Activated naive CD4-positive, alpha-beta T cell treated with anti-CD3 and anti-CD28 coated beads, Interleukin-2, amount 10 ng/mL, durations not matched to agents 7 days and 5 days (primary cell): ENCODE results near the gene REEP2.
"Not testable (repeated sequence)": the region's sequence is repeated elsewhere in the genome, so short reads cannot be mapped to it uniquely, and the experiment has no call there.

Source experiments
- CTCF ChIA-PET: fragments of 350-600 bp; sonication (Branson Sonifier 250); formaldehyde crosslinking; loops from one replicate; lab custom pipeline; 2021; ENCODE audit warnings: antibody characterized with exemption; lab: Charles Lee
- DNase-seq: peaks from one replicate; pipeline ENCODE4 v3.0.0-alpha.2; 2020
- H3K27ac Mint-ChIP-seq: one replicate; pipeline ENCODE4 v1.8.0; 2021; ENCODE audit warnings: mild to moderate bottlenecking, moderate library complexity, mixed read lengths
- H3K27me3 Mint-ChIP-seq: one replicate; pipeline ENCODE4 v1.8.0; 2021; ENCODE audit warnings: mild to moderate bottlenecking, mixed read lengths
- H3K36me3 Mint-ChIP-seq: one replicate; pipeline ENCODE4 v1.8.0; 2021; ENCODE audit warnings: mixed read lengths
- H3K4me1 Mint-ChIP-seq: one replicate; pipeline ENCODE4 v1.8.0; 2021; ENCODE audit warnings: mixed read lengths
- H3K4me3 Mint-ChIP-seq: one replicate; pipeline ENCODE4 v1.8.0; 2021; ENCODE audit warnings: mild to moderate bottlenecking, moderate library complexity, mixed read lengths
- H3K9me3 Mint-ChIP-seq: one replicate; pipeline ENCODE4 v1.8.0; 2021; ENCODE audit warnings: mixed read lengths

REEP2 gene

DNA sequence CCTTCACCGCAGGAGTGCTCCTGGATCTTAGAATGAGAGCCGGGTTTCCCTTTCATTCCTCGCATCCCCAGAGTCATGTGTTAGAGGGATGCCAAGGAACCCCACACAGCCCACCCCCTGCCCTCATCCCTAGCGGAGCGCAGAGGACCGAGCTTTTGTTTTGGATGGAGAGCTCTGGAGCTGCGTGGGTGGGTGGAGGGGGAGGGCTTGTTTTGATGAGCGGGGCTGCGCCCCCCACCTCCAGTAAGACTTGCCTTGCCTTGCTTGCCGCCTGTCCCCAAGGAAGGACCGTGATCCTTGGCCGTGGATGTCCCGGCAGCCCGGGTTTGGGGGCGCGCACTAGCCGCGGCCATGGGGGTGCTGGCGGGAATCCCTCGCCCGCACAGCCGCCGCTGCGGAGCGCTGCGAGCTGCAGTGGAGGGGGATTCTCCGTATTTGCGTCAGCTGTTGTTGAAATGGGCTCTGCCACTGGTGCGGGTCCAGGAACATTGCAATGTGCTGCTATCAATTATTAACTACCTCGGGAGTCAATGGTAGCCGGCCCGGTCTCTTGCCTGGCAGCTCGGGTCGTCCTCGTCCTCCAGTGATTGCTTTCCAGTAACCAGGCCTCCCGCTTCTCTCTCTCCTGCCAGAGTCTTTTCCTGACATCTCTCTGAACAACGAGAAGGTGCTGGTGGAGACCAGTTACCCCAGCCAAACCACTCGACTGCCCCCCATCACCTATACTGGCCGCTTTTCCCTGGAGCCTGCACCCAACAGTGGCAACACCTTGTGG, 27.5 kb downstream of the REEP2 start:
- Mint-ChIP-seq H3K36me3 (peaks cover 3% of the 10 kb centered on the region), H3K27ac (peak overlapping the region; percentile 78), H3K27me3 (peaks cover 48% of the 10 kb centered on the region), H3K9me3 (no peaks in the 10 kb centered on the region), H3K4me1 (peaks cover 12% of the 10 kb centered on the region), H3K4me3 (peak overlapping the region; percentile 74)
- CTCF ChIA-PET, result interaction anchor here (1.5 to 5.6 kb wide), 4 partner anchors 16 to 287 kb away, joined by 3 to 38 read pairs (median 25); no protein-coding TSS in a partner anchor
- no peak for DNase-seq

DNA sequence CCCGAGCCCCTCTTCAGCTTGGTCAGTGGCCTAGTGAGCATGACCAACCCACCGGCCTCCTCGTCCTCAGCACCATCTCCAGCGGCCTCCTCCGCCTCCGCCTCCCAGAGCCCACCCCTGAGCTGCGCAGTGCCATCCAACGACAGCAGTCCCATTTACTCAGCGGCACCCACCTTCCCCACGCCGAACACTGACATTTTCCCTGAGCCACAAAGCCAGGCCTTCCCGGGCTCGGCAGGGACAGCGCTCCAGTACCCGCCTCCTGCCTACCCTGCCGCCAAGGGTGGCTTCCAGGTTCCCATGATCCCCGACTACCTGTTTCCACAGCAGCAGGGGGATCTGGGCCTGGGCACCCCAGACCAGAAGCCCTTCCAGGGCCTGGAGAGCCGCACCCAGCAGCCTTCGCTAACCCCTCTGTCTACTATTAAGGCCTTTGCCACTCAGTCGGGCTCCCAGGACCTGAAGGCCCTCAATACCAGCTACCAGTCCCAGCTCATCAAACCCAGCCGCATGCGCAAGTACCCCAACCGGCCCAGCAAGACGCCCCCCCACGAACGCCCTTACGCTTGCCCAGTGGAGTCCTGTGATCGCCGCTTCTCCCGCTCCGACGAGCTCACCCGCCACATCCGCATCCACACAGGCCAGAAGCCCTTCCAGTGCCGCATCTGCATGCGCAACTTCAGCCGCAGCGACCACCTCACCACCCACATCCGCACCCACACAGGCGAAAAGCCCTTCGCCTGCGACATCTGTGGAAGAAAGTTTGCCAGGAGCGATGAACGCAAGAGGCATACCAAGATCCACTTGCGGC, 28.2 kb downstream of the REEP2 start:
- CTCF ChIA-PET, result interaction anchor here (2.9 to 5.6 kb wide), 2 partner anchors 17 to 32 kb away, joined by 15 to 35 read pairs; no protein-coding TSS in a partner anchor
- DNase-seq, result no peak
- peaks cover 3% of the 10 kb centered on the region for H3K36me3 Mint-ChIP-seq
- H3K9me3 Mint-ChIP-seq, result no peaks in the 10 kb centered on the region
- peaks cover 48% of the 10 kb centered on the region for H3K27me3 Mint-ChIP-seq
- peak overlapping the region; percentile 74 for H3K4me3 Mint-ChIP-seq
- H3K27ac Mint-ChIP-seq, result no peak overlapping the region
- H3K4me1 Mint-ChIP-seq, result peaks cover 12% of the 10 kb centered on the region

DNA sequence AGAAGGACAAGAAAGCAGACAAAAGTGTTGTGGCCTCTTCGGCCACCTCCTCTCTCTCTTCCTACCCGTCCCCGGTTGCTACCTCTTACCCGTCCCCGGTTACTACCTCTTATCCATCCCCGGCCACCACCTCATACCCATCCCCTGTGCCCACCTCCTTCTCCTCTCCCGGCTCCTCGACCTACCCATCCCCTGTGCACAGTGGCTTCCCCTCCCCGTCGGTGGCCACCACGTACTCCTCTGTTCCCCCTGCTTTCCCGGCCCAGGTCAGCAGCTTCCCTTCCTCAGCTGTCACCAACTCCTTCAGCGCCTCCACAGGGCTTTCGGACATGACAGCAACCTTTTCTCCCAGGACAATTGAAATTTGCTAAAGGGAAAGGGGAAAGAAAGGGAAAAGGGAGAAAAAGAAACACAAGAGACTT, 28.9 kb downstream of the REEP2 start:
- DNase-seq, result no peak
- H3K4me3 Mint-ChIP-seq, result peak overlapping the region; percentile 74
- H3K27me3 Mint-ChIP-seq, result peaks cover 54% of the 10 kb centered on the region
- no peak overlapping the region for H3K27ac Mint-ChIP-seq
- H3K4me1 Mint-ChIP-seq, result peaks cover 12% of the 10 kb centered on the region
- H3K9me3 Mint-ChIP-seq, result no peaks in the 10 kb centered on the region
- CTCF ChIA-PET, result interaction anchor here (5.6 kb wide), 1 partner anchor 18 kb away, joined by 35 read pairs; no protein-coding TSS in a partner anchor
- H3K36me3 Mint-ChIP-seq, result peaks cover 3% of the 10 kb centered on the region

DNA sequence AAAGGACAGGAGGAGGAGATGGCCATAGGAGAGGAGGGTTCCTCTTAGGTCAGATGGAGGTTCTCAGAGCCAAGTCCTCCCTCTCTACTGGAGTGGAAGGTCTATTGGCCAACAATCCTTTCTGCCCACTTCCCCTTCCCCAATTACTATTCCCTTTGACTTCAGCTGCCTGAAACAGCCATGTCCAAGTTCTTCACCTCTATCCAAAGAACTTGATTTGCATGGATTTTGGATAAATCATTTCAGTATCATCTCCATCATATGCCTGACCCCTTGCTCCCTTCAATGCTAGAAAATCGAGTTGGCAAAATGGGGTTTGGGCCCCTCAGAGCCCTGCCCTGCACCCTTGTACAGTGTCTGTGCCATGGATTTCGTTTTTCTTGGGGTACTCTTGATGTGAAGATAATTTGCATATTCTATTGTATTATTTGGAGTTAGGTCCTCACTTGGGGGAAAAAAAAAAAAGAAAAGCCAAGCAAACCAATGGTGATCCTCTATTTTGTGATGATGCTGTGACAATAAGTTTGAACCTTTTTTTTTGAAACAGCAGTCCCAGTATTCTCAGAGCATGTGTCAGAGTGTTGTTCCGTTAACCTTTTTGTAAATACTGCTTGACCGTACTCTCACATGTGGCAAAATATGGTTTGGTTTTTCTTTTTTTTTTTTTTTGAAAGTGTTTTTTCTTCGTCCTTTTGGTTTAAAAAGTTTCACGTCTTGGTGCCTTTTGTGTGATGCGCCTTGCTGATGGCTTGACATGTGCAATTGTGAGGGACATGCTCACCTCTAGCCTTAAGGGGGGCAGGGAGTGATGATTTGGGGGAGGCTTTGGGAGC, 29.5 kb downstream of the REEP2 start:
- CTCF ChIA-PET, result interaction anchor here (1.0 kb wide), 1 partner anchor 111 kb away, joined by 3 read pairs; no protein-coding TSS in a partner anchor
- peaks cover 12% of the 10 kb centered on the region for H3K4me1 Mint-ChIP-seq
- no peaks in the 10 kb centered on the region for H3K9me3 Mint-ChIP-seq
- peaks cover 3% of the 10 kb centered on the region for H3K36me3 Mint-ChIP-seq
- H3K27me3 Mint-ChIP-seq, result peaks cover 59% of the 10 kb centered on the region
- no peak overlapping the region for H3K27ac Mint-ChIP-seq
- peak overlapping the region; percentile 9 for H3K4me3 Mint-ChIP-seq
- DNase-seq, result no peak

DNA sequence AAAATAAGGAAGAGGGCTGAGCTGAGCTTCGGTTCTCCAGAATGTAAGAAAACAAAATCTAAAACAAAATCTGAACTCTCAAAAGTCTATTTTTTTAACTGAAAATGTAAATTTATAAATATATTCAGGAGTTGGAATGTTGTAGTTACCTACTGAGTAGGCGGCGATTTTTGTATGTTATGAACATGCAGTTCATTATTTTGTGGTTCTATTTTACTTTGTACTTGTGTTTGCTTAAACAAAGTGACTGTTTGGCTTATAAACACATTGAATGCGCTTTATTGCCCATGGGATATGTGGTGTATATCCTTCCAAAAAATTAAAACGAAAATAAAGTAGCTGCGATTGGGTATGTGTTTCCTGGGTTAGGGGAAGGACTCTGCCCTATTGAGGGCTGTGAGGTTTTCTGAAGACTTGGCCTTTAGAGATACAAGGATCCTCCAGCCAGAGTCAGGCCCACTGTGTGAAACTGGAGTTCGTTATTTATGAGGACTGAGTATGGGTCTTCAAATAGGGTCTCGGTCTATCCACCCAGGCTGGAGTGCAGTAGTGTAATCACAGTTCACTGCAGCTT, 30.2 kb downstream of the REEP2 start:
- DNase-seq, result no peak
- Mint-ChIP-seq H3K36me3 (peaks cover 3% of the 10 kb centered on the region), H3K4me3 (no peak overlapping the region), H3K27ac (no peak overlapping the region), H3K4me1 (peaks cover 9% of the 10 kb centered on the region), H3K9me3 (no peaks in the 10 kb centered on the region), H3K27me3 (peaks cover 63% of the 10 kb centered on the region)
- CTCF ChIA-PET, result interaction anchor here (1.0 kb wide), 1 partner anchor 110 kb away, joined by 3 read pairs; no protein-coding TSS in a partner anchor

DNA sequence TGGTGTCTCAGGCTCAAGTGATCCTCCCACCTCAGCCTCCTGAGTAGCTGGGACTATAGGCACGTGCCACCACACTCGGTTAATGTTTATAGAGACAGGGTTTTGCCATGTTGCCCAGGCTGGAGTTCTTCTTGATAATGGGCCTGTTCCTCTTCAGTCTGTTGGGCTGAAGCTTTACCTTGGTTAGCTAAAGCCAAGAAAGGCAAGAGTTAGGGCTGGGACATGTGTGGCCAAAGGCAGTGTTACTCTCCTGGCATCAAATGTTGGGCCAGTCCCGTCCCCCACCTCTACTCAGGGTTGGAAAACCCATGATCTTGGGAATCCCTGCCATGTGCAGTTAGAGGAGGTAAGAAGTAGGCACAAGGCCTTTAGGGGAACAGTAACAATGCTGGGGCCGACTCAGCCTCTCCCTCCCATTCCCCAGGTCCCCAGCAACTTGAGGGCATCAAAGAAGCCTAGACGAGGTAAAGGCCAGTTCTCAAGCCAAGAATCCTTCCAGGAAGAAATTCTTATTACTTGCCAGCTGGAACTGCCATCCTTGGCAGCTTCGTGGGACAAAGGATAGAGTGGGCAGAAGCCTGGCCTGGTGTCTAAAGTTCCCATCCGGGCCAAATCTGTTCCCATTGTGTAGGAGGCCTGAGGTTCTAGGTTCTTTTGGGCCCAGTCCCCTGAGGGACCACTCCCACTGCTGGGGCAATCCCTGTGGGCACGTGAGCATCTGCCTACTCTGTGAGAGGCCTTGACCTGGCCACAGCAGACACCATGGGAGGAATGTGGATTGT, 30.9 kb downstream of the REEP2 start:
- CTCF ChIA-PET, result interaction anchor here (1.0 kb wide), 1 partner anchor 110 kb away, joined by 3 read pairs; no protein-coding TSS in a partner anchor
- DNase-seq, result no peak
- Mint-ChIP-seq H3K9me3 (no peaks in the 10 kb centered on the region), H3K27me3 (peaks cover 66% of the 10 kb centered on the region), H3K4me3 (no peak overlapping the region), H3K27ac (no peak overlapping the region), H3K36me3 (peaks cover 3% of the 10 kb centered on the region), H3K4me1 (peaks cover 9% of the 10 kb centered on the region)

DNA sequence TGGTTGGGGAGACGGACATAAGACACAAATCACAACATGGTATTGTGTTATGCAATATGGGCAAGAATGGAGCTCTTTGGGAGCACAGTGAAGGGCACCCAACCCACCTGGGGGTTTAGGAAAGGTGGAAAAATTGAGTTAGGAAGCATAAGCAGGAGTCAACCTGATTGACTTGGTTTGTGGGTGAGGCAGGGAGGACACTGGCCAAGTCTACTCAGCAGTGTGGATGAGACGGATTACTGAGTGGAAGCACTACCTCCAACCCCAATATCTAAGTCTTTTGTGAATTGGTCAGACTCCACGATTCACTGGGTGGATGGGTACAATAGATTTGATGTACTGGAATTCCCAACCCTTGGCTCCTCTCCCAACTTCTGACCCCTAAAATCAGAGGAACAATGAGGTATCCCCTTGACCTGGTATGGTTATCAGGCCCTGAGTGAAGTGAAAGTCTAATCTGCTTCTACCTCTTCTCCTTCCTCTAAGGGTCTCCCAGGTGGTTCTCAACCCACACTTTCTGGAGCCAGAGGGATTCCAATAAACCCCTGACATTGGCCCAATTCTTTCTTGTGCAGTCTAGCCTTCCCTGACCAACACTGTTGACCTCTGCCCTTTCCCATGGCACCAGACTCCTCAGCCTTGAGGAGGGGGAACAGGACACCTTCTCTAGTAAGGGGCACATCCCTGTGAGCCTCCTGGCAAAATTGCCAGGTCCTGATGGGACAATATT, 31.6 kb downstream of the REEP2 start:
- no peaks in the 10 kb centered on the region for H3K9me3 Mint-ChIP-seq
- H3K4me3 Mint-ChIP-seq, result no peak overlapping the region
- H3K4me1 Mint-ChIP-seq, result peaks cover 9% of the 10 kb centered on the region
- no peak overlapping the region for H3K27ac Mint-ChIP-seq
- CTCF ChIA-PET, result interaction anchor here (0.7 kb wide), 1 partner anchor 16 kb away, joined by 3 read pairs; no protein-coding TSS in a partner anchor
- DNase-seq, result no peak
- peaks cover 68% of the 10 kb centered on the region for H3K27me3 Mint-ChIP-seq
- H3K36me3 Mint-ChIP-seq, result peaks cover 3% of the 10 kb centered on the region

DNA sequence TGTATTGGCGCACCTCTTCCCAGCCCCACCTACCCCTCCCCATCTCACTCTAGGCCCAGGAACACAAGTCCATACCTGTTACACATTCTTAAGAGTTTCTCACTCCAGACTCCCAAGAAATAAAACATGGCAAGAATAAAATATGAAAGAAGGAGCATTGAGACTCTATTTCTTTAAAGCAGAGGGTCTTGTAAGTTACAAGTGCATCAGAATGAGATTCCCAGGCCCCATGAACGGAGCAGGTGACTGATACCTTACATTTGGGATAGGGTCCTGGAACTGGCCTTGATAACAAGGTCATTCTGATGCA, 32.1 kb downstream of the REEP2 start:
- Mint-ChIP-seq H3K27me3 (peaks cover 64% of the 10 kb centered on the region), H3K27ac (no peak overlapping the region), H3K4me3 (no peak overlapping the region), H3K36me3 (peaks cover 3% of the 10 kb centered on the region), H3K9me3 (no peaks in the 10 kb centered on the region), H3K4me1 (peaks cover 9% of the 10 kb centered on the region)
- DNase-seq, result no peak
- CTCF ChIA-PET, result interaction anchor here (0.7 to 1.1 kb wide), 2 partner anchors 17 to 33 kb away, joined by 3 to 5 read pairs; no protein-coding TSS in a partner anchor

DNA sequence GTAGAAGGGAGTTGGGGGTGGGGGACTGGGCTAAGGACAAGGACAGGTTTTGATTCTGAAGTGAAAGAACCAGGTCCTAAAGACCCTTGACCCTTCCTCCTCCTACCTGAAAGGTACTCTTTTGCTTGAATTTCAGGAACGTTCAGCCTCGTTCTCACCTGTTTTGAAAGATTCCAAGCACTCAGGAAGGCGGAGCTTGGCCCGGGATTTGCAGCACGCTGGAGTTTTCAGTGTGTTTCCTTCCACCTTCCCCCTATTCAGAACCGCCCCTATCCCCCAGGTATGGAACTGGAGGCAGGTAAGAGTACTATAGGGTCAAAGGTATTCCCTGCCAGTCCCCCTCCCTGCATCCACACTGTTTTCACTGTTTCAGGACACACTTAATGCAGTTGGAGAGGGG, 33.5 kb downstream of the REEP2 start:
- Mint-ChIP-seq H3K9me3 (no peaks in the 10 kb centered on the region), H3K4me3 (no peak overlapping the region), H3K27ac (no peak overlapping the region), H3K36me3 (no peaks in the 10 kb centered on the region), H3K27me3 (peaks cover 50% of the 10 kb centered on the region), H3K4me1 (no peaks in the 10 kb centered on the region)
- DNase-seq, result no peak
- CTCF ChIA-PET, result interaction anchor here (1.1 kb wide), 1 partner anchor 31 kb away, joined by 5 read pairs; no protein-coding TSS in a partner anchor

DNA sequence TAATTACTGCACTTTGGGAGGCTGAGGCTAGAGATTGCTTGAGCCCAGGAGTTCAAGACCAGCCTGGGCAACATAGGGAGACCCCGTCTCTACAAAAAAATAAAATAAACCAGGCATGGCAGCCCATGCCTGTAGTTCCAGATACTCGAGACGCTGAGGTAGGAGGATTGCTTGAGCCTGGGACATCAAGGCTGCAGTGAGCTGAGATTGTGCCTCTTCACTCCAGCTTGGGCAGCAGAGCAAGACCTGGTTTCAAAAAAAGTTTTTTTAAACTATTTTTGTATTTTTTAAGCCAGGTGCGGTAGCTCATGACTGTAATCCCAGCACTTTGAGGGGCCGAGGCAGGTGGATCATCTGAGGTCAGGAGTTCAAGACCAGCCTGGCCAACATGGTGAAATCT, 34.3 kb downstream of the REEP2 start:
- H3K4me3 Mint-ChIP-seq, H3K36me3 Mint-ChIP-seq, H3K4me1 Mint-ChIP-seq, DNase-seq, H3K9me3 Mint-ChIP-seq, H3K27ac Mint-ChIP-seq: not testable (repeated sequence)
- H3K27me3 Mint-ChIP-seq, result peaks cover 44% of the 10 kb centered on the region
- CTCF ChIA-PET, result interaction anchor here (0.6 to 1.1 kb wide), 2 partner anchors 23 to 30 kb away, joined by 3 read pairs; no protein-coding TSS in a partner anchor

DNA sequence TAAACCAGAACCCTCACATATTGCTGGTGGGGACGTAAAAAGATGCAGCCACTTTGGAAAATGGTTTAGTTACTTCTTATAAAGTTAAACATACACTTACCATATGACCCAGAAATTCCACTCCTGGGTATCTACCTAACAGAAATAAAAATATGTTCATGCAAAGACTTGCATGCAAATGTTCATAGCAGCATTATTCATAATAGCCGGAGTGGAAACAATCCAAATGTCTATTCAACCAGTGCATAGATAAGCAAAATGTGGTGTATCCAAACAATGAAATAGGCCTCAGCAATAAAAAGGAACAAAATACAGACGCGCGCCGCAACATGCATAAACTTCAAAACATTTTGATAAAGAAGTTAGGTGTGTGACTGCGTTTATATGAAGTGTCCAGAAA, 38.1 kb downstream of the REEP2 start:
- no peak overlapping the region for H3K4me3 Mint-ChIP-seq
- no peak overlapping the region for H3K27ac Mint-ChIP-seq
- no peaks in the 10 kb centered on the region for H3K36me3 Mint-ChIP-seq
- CTCF ChIA-PET, result interaction anchor here (1.0 kb wide), 1 partner anchor 27 kb away, joined by 3 read pairs; no protein-coding TSS in a partner anchor
- no peaks in the 10 kb centered on the region for H3K4me1 Mint-ChIP-seq
- no peak for DNase-seq
- peaks cover 35% of the 10 kb centered on the region for H3K27me3 Mint-ChIP-seq
- no peaks in the 10 kb centered on the region for H3K9me3 Mint-ChIP-seq

DNA sequence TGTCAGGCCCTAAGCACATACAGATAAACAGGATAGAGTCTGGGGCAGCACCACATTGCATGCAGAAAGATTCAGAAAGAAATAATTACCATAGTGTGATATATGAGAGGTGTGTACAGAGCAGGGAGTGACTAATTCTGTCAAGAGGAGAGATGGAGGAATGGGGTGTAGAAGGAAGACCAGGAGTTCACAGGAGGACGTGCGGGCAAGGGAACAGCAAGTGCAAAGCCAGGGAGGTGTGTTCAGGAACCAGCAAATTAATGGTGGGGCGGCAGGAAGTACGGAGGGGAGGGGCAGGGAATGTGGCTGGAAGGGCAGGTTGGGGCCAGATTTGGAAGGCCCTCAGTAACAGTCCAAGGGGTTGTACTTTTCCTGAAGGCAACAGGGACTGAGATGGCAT, 43.8 kb downstream of the REEP2 start:
- Mint-ChIP-seq H3K36me3 (no peaks in the 10 kb centered on the region), H3K9me3 (no peaks in the 10 kb centered on the region), H3K4me1 (no peaks in the 10 kb centered on the region), H3K27me3 (peaks cover 30% of the 10 kb centered on the region), H3K27ac (no peak overlapping the region), H3K4me3 (no peak overlapping the region)
- no peak for DNase-seq
- CTCF ChIA-PET, result no interaction called here
